AG04449 (cell line): ENCODE data around the gene TNS3.

Experiments
- CTCF ChIA-PET: fragments of 350-600 bp; formaldehyde crosslinking; extraction: SDS; loops from one replicate; lab custom pipeline; 2021; ENCODE audit warnings: antibody characterized with exemption; lab: Yijun Ruan, JAX
- POLR2A ChIA-PET: fragments of 400-600, 350-600 bp; formaldehyde crosslinking; extraction: SDS; loops from one replicate; lab custom pipeline; 2020; ENCODE audit warnings: antibody characterized with exemption, inconsistent platforms; lab: Yijun Ruan, JAX
- DNase-seq: peaks from one replicate; pipeline ENCODE4 v3.0.0-alpha.2; 2010; ENCODE audit warnings: low read depth, low spot score
- H3K4me3 ChIP-seq: 2 replicates; pipeline ENCODE4 v1.5.1; 2011; ENCODE audit warnings: low read depth, mild to moderate bottlenecking, control low read depth, low read length
- CTCF ChIP-seq: IDR thresholded peaks from one replicate; pipeline ENCODE4 v1.5.1; 2011; ENCODE audit warnings: mild to moderate bottlenecking, moderate library complexity, low read length, control low read depth, inconsistent platforms; ENCODE audit not compliant: insufficient read depth; ENCODE audit errors: missing control alignments

TNS3 gene

GRCh38 chr7:47402941-47403866, 178.7 kb downstream of the TNS3 start:
- TF ChIP-seq CTCF = no peak
- ChIA-PET POLR2A (no interaction called here), CTCF (interaction anchor here (0.9 to 1.4 kb wide), 3 partner anchors 13 to 137 kb away, joined by 3 to 9 read pairs (median 3); no protein-coding TSS in a partner anchor)
- no peak for DNase-seq
- no peak overlapping the region for H3K4me3 ChIP-seq

DNA sequence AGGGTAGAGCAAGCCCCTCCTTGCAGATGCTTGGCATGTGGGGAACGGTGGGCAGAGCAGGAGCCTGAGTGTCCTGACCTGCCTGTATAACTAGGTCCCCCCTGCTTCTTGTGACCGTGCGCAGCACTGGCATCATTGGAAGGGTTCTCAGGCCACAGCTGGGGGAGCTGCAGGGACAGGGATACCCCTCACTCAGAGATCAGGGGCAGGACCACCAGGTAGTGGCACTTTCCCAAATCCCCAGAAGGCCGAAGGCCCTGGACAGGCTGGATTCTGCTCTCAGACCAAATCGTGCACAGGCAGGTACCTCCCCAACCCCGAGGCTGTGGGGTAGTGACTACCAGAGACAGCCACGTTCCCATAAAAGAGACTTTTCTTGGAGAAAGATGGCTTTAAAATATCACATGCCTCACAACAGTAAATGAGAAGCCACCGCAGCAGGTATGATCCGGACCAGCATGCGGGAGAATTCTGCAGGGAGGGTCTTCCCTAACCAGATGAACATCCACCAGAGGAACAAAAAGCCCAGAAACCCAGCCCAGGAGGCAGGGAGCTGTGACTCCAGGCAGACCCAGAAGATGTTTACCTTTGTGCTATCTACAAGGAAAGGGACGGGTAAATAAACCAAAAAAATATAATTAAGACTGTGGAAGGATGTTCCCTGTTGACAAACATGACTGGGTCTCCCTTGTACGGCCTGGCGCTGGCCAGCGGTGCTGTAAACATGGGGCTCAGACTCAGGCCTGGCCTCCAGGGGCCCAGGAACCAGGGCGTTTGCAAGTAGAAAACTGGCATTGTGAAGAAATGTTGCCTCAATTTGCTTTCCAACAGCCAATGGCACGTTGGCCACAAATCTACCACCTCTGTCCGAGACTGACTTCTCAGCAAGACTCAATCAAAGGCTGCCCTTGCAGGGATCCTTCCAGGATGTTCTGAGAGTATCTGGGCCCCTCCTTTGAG, 180.0 kb downstream of the TNS3 start:
- CTCF ChIA-PET = interaction anchor here (0.8 to 1.5 kb wide), 6 partner anchors 9 to 148 kb away, joined by 3 to 9 read pairs (median 4); no protein-coding TSS in a partner anchor
- TF ChIP-seq CTCF = no peak
- POLR2A ChIA-PET = no interaction called here
- no peak overlapping the region for H3K4me3 ChIP-seq
- DNase-seq = no peak

- DNase-seq = no peak
- POLR2A ChIA-PET = no interaction called here
- no peak for TF ChIP-seq CTCF
- CTCF ChIA-PET = interaction anchor here (0.8 to 1.5 kb wide), 3 partner anchors 8 to 146 kb away, joined by 3 to 5 read pairs (median 5); no protein-coding TSS in a partner anchor
- no peak overlapping the region for H3K4me3 ChIP-seq
Measured at GRCh38 chr7:47400741-47401206, 181.1 kb downstream of the TNS3 start.

DNA sequence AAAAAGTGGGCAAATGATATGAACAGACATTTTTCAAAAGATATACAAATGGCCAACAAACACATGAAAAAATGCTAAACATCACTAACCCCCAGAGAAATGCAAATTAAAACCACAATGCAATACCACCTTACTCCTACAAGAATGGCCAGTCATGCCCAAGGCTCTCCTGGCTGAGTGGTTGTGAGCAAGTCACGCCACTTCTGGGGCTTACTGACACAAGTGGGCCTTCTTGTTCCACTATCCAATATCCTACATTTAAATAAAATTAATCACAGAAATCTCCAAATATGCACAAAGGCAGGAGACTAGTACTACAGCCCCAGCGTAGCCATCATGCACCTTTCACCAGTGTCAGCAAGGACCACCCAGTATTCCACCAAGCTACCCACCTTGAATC, 181.9 kb downstream of the TNS3 start:
- CTCF ChIA-PET = no interaction called here
- DNase-seq = no peak
- no peak overlapping the region for H3K4me3 ChIP-seq
- POLR2A ChIA-PET = no interaction called here
- TF ChIP-seq CTCF = no peak

GRCh38 chr7:47394751-47395252, 187.1 kb downstream of the TNS3 start:
- no peak overlapping the region for H3K4me3 ChIP-seq
- ChIA-PET POLR2A (interaction anchor here (0.6 kb wide), 1 partner anchor 13 kb away, joined by 3 read pairs; no protein-coding TSS in a partner anchor), CTCF (interaction anchor here (0.7 to 6.0 kb wide), 5 partner anchors 17 to 544 kb away, joined by 3 to 40 read pairs (median 4); no protein-coding TSS in a partner anchor)
- no peak for DNase-seq
- TF ChIP-seq CTCF = no peak
